Measurements from ENCODE around the gene SF3B2. TPM values are rescaled to one million over a fixed set of nuclear protein-coding genes. Genes with fewer than 3 reads are reported as not detected.
A peak's percentile ranks its signal among the peaks of the same experiment; 100 is the strongest.
"Not testable (repeated sequence)": the region's sequence is repeated elsewhere in the genome, so short reads cannot be mapped to it uniquely, and the experiment has no call there.

SF3B2 gene
- total RNA-seq, 1 experiment from 2014 or later, result 358 TPM

GRCh38 chr11:66111158-66111557, 59.0 kb downstream of the SF3B2 start:
- no peak overlapping the region for H3K4me3 ChIP-seq (ENCODE audit: low read depth, low read length, poor library complexity, severe bottlenecking)
- H3K36me3 ChIP-seq (ENCODE audit: insufficient read depth, low read length, poor library complexity, severe bottlenecking), result no peaks in the 10 kb centered on the region
- POLR2A ChIA-PET (ENCODE audit: low non-redundant PET), result no interaction called here
- H3K4me1 ChIP-seq (ENCODE audit: insufficient read depth, low read length, poor library complexity, severe bottlenecking), result peaks cover 41% of the 10 kb centered on the region
- no TSS peak for BruUV-seq (replicated peaks)
- CTCF ChIA-PET, result no interaction called here
- no peak overlapping the region for H3K27ac ChIP-seq (ENCODE audit: low read depth, low read length, poor library complexity, severe bottlenecking)
- no peaks in the 10 kb centered on the region for H3K27me3 ChIP-seq (replicated peaks; ENCODE audit: insufficient read depth, low read depth, low read length, poor library complexity)
- TF ChIP-seq, protein P1, sequence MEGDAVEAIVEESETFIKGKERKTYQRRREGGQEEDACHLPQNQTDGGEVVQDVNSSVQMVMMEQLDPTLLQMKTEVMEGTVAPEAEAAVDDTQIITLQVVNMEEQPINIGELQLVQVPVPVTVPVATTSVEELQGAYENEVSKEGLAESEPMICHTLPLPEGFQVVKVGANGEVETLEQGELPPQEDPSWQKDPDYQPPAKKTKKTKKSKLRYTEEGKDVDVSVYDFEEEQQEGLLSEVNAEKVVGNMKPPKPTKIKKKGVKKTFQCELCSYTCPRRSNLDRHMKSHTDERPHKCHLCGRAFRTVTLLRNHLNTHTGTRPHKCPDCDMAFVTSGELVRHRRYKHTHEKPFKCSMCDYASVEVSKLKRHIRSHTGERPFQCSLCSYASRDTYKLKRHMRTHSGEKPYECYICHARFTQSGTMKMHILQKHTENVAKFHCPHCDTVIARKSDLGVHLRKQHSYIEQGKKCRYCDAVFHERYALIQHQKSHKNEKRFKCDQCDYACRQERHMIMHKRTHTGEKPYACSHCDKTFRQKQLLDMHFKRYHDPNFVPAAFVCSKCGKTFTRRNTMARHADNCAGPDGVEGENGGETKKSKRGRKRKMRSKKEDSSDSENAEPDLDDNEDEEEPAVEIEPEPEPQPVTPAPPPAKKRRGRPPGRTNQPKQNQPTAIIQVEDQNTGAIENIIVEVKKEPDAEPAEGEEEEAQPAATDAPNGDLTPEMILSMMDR (conservative IDR thresholded peaks at IDR 0.05; ENCODE audit: low read depth, low read length), result no peak
- no peak for TF ChIP-seq EZH2 (IDR thresholded peaks at IDR 0.05; ENCODE audit: borderline replicate concordance, low read depth, low read length, poor library complexity, severe bottlenecking)
- no peak for DNase-seq (ENCODE audit: low spot score)
- no peaks in the 10 kb centered on the region for H3K9me3 ChIP-seq (ENCODE audit: low read depth, low read length, poor library complexity, severe bottlenecking)
- intact Hi-C loops (cut with micrococcal nuclease; ENCODE audit: unreplicated experiment), result no loop called here

DNA sequence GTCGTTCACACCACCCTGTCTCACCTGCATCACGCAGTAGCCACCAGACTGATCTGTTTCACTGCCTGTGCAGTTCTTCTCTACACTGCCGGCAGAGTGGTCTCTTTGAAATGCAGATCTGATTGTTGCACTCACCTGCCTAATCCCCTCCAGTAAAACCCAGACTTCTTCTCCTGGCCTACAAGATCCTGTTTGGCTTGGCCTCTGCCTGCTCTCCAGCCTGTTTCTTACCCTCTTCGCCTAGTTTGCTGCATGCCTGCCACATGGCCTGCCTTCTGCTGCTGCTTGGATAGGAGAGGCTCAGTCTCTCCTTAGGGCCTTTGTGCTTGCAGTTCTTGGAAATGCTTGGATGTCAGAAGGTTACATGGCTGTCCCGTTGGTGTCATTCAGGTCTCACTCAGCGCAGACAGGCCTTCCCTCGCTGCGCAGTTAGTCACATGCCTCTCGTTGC, 59.9 kb downstream of the SF3B2 start:
- no peak for DNase-seq (ENCODE audit: low spot score)
- Histone ChIP-seq H3K9me3 (ENCODE audit: low read depth, low read length, poor library complexity, severe bottlenecking) (no peaks in the 10 kb centered on the region), H3K4me1 (ENCODE audit: insufficient read depth, low read length, poor library complexity, severe bottlenecking) (peaks cover 51% of the 10 kb centered on the region), H3K36me3 (ENCODE audit: insufficient read depth, low read length, poor library complexity, severe bottlenecking) (no peaks in the 10 kb centered on the region), H3K27ac (ENCODE audit: low read depth, low read length, poor library complexity, severe bottlenecking) (peak overlapping the region; percentile 62), H3K4me3 (ENCODE audit: low read depth, low read length, poor library complexity, severe bottlenecking) (no peak overlapping the region), H3K27me3 (replicated peaks; ENCODE audit: insufficient read depth, low read depth, low read length, poor library complexity) (no peaks in the 10 kb centered on the region)
- intact Hi-C loops (cut with micrococcal nuclease; ENCODE audit: unreplicated experiment), result no loop called here
- POLR2A ChIA-PET (ENCODE audit: low non-redundant PET), result no interaction called here
- BruUV-seq (replicated peaks), result no TSS peak
- TF ChIP-seq EZH2 (IDR thresholded peaks at IDR 0.05; ENCODE audit: borderline replicate concordance, low read depth, low read length, poor library complexity, severe bottlenecking), result no peak
- TF ChIP-seq, protein P1 (conservative IDR thresholded peaks at IDR 0.05; ENCODE audit: low read depth, low read length), result no peak
- CTCF ChIA-PET, result no interaction called here

DNA sequence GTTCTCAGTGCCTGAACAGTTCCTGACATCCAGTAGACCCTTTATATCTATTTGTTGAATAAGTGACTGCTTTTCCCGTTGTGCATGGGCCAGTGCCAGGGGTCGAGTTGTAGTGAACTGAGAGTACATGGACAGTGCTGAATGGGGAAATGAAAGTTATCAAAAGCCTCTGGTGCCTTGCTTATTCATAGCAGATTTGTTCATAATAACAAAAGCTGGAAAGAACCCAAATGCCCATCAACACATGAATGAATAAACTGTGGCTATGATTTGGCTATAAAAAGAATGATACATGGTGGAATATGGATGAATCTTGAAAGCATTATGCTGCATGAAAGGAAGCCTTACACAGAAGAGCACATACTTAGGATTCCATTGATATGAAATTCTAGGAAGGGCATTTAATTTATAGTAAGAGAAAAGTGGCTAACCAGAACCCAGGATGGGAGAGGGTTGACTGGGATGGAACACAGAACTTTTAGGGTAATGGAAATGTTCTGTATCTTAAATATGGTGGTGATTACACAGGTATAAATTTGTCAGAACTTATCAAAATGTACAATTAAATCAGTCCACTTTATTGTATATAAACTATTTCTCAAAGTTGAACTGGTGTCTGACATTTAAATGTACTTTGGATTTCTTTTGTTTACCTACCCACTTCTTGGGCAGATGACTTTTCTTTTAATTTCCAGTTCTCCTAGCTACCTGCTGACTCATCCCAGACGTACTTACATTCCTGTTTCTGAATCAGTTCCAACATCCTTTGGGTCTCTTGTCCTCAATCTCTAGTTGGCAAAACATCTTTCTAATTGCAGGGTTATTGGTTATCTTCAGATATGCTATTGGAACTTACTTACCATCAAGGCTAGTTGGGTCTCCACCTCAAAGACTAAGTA, 60.7 kb downstream of the SF3B2 start:
- H3K27ac ChIP-seq (ENCODE audit: low read depth, low read length, poor library complexity, severe bottlenecking), result peak overlapping the region; percentile 62

GRCh38 chr11:66114957-66115356, 62.8 kb downstream of the SF3B2 start:
- intact Hi-C loops (cut with micrococcal nuclease; ENCODE audit: unreplicated experiment), result loop anchor here (5.0 kb wide), 1 partner anchor 43 kb away; the partner anchor contains the start of gene PACS1
- POLR2A ChIA-PET (ENCODE audit: low non-redundant PET), result interaction anchor here (0.6 to 1.1 kb wide), 2 partner anchors 11 to 204 kb away, joined by 7 to 9 read pairs; no protein-coding TSS in a partner anchor
- H3K27me3 ChIP-seq (replicated peaks; ENCODE audit: insufficient read depth, low read depth, low read length, poor library complexity); DNase-seq (ENCODE audit: low spot score); H3K9me3 ChIP-seq (ENCODE audit: low read depth, low read length, poor library complexity, severe bottlenecking); BruUV-seq (replicated peaks); H3K36me3 ChIP-seq (ENCODE audit: insufficient read depth, low read length, poor library complexity, severe bottlenecking): not testable (repeated sequence)
- CTCF ChIA-PET, result interaction anchor here (0.6 kb wide), 1 partner anchor 12 kb away, joined by 3 read pairs; no protein-coding TSS in a partner anchor
- Histone ChIP-seq H3K4me1 (ENCODE audit: insufficient read depth, low read length, poor library complexity, severe bottlenecking) (peaks cover 76% of the 10 kb centered on the region), H3K27ac (ENCODE audit: low read depth, low read length, poor library complexity, severe bottlenecking) (peak overlapping the region; percentile 72), H3K4me3 (ENCODE audit: low read depth, low read length, poor library complexity, severe bottlenecking) (peak overlapping the region; percentile 17)

More for the DNA sequence above, 60.7 kb downstream of the SF3B2 start:
- intact Hi-C loops (cut with micrococcal nuclease; ENCODE audit: unreplicated experiment), result no loop called here
- H3K27me3 ChIP-seq (replicated peaks; ENCODE audit: insufficient read depth, low read depth, low read length, poor library complexity), result no peaks in the 10 kb centered on the region
- DNase-seq (ENCODE audit: low spot score), result peak; percentile 47
- H3K36me3 ChIP-seq (ENCODE audit: insufficient read depth, low read length, poor library complexity, severe bottlenecking), result no peaks in the 10 kb centered on the region
- CTCF ChIA-PET, result no interaction called here
- no peak overlapping the region for H3K4me3 ChIP-seq (ENCODE audit: low read depth, low read length, poor library complexity, severe bottlenecking)
- no peaks in the 10 kb centered on the region for H3K9me3 ChIP-seq (ENCODE audit: low read depth, low read length, poor library complexity, severe bottlenecking)
- BruUV-seq (replicated peaks), result no TSS peak
- peaks cover 55% of the 10 kb centered on the region for H3K4me1 ChIP-seq (ENCODE audit: insufficient read depth, low read length, poor library complexity, severe bottlenecking)
- TF ChIP-seq EZH2 (IDR thresholded peaks at IDR 0.05; ENCODE audit: borderline replicate concordance, low read depth, low read length, poor library complexity, severe bottlenecking), result no peak
- TF ChIP-seq, protein P1 (conservative IDR thresholded peaks at IDR 0.05; ENCODE audit: low read depth, low read length), result no peak
- POLR2A ChIA-PET (ENCODE audit: low non-redundant PET), result no interaction called here
